NCI-H2171 treated with DMSO at 0.1 percent for 48 hours (cell line): Measurements from ENCODE around the gene VWC2.

Experiments used
- DNase-seq: peaks from one replicate; lab custom pipeline; 2025; lab: John Stamatoyannopoulos, UW

The VWC2 gene

GRCh38 chr7:49773218-49773935, at the start of gene VWC2:
Gene VWC2, plus strand, starts transcription at chr7:49773638. Its CDS starts 1,798 bp downstream, at chr7:49775436.
- no peak for DNase-seq

GRCh38 chr7:49724071-49724470, 49.4 kb upstream of the VWC2 start:
- DNase-seq: no peak

GRCh38 chr7:49731836-49732235, 41.6 kb upstream of the VWC2 start:
- DNase-seq: no peak

- no peak for DNase-seq
Observed at GRCh38 chr7:49762666-49763065, 10.8 kb upstream of the VWC2 start.

GRCh38 chr7:49763791-49764190, 9.6 kb upstream of the VWC2 start:
- DNase-seq: no peak

GRCh38 chr7:49766966-49767365, 6.5 kb upstream of the VWC2 start:
- DNase-seq: no peak

- DNase-seq: no peak
Observed at GRCh38 chr7:49767719-49768118, 5.7 kb upstream of the VWC2 start.

- DNase-seq: no peak
Observed at GRCh38 chr7:49768254-49768653, 5.2 kb upstream of the VWC2 start.

- no peak for DNase-seq
Observed at GRCh38 chr7:49768835-49769234, 4.6 kb upstream of the VWC2 start.

GRCh38 chr7:49769285-49769857, 4.1 kb upstream of the VWC2 start:
- no peak for DNase-seq

GRCh38 chr7:49770838-49771237, 2.6 kb upstream of the VWC2 start:
- no peak for DNase-seq

- DNase-seq: no peak
Observed at GRCh38 chr7:49771427-49772176, 1.8 kb upstream of the VWC2 start.

GRCh38 chr7:49772916-49773217, 571 bp upstream of the VWC2 start:
- DNase-seq: no peak

- no peak for DNase-seq
Observed at GRCh38 chr7:49773936-49774458, 559 bp downstream of the VWC2 start.

- DNase-seq: no peak
Observed at GRCh38 chr7:49774459-49775064, 1.1 kb downstream of the VWC2 start.

GRCh38 chr7:49775065-49775948, 1.9 kb downstream of the VWC2 start:
- no peak for DNase-seq

- DNase-seq: no peak
Observed at GRCh38 chr7:49775949-49776443, 2.6 kb downstream of the VWC2 start.

GRCh38 chr7:49776994-49777393, 3.6 kb downstream of the VWC2 start:
- DNase-seq: no peak

- DNase-seq: no peak
Observed at GRCh38 chr7:49778731-49779270, 5.4 kb downstream of the VWC2 start.

GRCh38 chr7:49780953-49781352, 7.5 kb downstream of the VWC2 start:
- no peak for DNase-seq

GRCh38 chr7:49781996-49782395, 8.6 kb downstream of the VWC2 start:
- no peak for DNase-seq
